ENCODE results near the gene KANSL1L.
"Not testable (repeated sequence)": the region's sequence is repeated elsewhere in the genome, so short reads cannot be mapped to it uniquely, and the experiment has no call there.

The KANSL1L gene

DNA sequence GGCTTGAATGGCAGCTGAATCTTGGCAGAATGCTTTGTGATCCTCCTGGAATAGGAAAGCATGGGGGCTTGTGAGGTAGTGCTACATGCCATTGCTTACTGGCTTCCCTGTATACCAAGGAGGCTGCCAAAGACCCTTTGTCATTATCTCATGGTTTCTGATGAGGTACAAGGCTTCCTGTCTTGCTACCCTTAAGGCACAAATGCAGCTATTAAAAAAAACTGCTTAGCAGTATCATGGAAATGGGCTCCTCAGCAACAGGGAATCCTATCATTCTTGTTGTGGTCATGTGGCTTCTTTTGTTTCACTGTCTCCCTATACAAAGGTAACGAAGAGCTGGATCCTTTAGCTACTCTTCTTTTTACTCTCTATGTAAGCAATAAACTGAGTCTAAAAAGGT lies 6.6 kb upstream of the KANSL1L start:
- no peak for DNase-seq

DNA sequence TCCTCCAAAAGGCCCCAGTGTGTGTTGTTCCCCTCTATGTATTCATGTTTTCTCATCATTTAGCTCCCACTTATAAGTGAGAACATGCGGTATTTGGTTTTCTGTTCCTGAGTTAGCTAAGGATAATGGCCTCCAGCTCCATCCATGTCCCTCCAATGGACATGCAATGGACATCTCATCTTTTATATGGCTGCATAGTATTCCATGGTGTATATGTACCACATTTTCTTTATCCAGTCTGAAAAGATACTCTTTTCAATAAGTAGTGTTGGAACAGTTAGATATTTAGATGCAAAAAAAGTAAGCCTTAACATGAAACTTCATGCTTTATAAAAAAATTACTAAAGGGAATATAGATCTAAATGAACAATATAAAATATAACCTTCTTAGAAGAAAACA lies 5.9 kb upstream of the KANSL1L start:
- DNase-seq = not testable (repeated sequence)

DNA sequence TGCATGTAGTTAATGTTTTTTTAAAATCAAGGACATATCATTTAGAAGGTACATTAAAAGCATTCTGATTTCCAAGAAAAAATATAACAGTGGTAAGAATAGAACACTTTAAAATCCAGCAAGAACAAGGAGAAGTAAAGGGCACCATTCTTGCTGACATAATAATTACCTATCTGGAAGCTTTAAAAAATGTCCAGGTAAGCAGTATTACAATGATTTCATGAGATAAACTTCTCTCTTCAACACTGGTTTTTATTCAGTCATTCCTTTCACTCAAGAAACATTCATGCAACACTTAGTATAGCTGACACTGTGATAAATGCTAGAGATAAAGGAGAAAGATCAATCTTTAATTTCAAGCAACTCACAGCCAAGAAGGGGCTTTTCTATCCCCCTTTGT lies 2.9 kb upstream of the KANSL1L start:
- no peak for DNase-seq

DNA sequence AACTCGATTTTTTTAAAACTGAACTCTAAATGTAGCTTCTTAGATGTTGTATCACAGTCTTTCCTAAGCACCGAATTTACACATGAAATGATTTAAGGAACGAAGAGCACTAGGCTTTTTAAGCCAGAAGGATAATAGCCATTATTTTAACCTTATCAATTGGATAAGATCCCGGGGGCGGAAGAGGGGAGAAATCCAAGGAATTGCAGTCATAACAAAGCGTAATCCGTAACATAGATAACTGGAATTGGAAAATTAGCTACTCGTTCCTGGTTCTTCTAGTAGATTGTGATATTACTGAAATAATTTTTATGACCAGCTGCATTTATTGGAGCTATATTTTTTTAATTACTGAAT lies 988 bp upstream of the KANSL1L start:
- no peak for DNase-seq

DNA sequence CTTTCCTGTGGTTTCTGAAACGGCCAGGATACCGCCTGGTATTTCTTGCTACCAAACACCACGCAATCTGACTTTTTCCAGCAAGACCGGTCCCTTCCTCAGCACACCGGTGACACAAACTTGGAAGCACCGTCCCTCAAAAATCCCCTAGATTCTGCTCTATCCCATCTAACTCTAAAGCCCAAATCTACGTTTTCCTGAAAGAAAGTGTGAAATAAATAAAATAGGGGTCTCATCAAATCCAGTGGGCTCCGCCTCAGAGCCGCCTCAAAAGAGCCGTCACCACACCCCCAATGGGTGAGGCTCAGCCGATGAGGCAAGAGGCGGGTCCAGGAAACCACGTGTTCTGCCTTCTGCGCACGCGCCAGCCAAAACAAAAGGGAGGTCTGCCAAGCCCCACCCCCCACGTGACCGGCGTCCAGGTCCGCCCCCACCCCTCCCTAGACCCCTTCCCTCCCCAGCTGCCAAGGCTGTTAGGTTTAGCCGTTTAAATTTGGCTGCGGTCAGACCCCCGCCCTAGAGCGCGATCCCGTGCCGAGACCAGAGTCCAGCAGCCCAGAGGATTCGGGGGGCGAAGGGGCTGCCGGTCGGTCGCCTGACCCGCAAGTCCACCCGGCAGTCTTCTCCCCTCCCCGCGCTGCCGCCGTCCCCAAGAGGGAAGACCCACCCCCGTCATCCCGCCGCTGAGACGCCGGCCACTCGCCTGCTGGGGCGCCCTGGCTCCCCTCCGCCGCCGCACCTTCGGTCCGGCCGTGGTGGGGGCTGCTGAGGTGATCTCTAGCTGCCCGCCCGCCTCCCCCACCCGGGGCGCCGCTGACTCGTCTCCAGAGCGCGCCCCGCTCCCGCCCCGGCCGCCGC lies 534 bp downstream of the KANSL1L start:
- DNase-seq = peak; percentile 58

DNA sequence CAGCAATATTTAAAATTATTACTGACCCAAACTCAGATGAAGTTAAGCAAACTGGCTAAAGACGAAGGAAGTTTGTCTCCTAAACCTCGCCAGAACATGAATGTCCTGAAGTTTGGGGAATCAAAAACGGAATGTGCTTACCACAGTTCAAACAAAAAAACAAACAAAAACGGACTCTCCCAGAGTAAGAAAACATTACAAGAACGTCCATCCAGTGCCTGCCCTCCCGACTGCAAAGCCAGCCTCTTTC lies 1.1 kb downstream of the KANSL1L start:
- no peak for DNase-seq

DNA sequence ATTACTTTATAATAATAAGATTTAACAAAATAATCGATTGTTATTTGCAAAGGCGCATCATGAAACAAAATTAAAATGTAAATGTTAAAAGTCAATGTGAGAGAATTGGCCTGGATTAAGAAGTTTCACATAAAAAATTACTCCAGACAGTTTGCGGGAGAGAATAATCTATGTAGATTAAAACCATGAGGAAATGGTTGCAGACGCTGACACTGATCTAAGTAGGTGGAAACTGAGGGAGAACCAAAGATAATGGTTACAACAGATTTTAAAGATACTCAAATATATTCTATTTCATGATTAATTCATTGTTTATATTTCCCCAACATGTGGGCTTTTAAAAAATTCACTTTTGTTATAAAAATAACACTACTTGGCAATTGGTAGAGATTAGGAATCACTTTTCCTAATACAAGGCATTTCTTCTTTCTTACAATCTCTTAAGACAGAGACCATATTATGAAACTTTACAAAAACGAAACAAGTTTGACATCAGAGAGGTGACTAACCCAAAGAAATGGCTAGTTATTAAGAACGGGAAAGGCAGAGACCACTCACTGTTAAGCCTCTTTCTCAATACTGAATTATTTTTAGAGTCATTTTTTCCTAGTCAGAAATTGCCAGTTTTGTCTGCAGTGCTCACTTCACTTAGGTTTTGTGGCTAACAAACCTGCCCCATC lies 1.6 kb downstream of the KANSL1L start:
- no peak for DNase-seq

DNA sequence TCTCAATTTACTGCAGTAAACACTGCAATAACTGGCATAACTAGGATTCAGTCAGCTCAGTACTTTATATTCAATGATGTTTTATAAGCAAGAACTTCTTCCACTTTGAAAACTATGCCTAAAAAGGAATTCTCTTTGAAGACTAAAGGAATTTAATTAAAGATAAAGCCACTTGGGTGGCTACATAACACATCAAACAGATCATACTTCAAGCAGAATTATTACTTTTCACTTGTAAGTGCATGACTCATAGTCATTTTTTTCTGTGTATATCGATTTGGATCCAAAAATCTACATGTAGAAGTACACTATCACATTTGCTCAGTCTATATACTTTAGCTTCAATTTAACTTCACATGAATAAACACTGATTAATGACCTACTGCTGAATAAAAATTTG lies 4.0 kb downstream of the KANSL1L start:
- no peak for DNase-seq

DNA sequence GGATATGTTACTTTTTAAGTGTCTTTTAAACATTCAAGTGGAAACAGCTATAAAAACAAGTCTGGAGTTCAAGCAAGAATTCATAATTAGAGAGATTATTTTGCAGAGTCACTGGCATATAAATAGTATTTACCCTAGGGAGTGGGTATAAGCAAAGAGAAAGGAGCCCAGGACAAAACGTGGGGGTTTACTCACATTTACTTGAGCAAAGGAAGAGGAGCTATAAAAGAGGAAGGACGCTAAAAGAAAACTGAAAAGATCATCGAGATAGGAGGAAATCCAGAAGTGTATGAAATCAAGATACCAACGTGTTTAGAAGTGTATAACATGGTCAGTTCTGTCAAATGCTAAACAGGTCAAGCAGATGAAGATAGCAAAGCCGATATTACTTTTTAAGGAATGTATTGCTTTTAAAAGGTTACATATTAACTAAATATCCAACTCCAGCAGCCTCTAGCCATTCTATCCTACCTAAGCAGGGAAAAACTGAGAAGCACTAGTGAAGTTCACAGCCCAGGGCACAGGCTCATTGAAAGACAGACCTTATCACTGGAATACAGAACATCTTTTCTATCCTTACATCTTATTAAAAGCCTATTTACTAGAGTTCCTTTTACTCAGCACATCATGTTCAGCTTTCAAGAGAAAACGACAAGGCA lies 8.6 kb downstream of the KANSL1L start:
- DNase-seq = no peak

DNA sequence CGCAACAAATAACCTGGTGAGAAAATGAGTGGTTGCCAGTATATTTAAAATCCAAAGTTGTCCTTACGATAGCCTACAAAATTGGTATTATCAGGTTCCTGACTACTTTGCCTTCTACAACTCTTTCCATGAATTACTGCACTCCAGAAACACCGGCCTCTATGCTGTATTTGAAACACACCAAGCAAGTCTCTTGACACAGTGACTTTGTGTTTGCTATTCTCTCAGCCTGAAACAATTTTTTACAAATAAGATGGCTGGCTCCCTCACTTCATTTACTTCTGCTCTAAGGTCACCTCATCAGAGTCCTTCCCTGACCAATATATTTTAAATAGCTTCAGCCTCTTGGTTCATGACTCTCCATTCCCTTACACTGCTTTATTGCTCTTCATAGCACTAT lies 12.2 kb downstream of the KANSL1L start:
- no peak for DNase-seq

DNA sequence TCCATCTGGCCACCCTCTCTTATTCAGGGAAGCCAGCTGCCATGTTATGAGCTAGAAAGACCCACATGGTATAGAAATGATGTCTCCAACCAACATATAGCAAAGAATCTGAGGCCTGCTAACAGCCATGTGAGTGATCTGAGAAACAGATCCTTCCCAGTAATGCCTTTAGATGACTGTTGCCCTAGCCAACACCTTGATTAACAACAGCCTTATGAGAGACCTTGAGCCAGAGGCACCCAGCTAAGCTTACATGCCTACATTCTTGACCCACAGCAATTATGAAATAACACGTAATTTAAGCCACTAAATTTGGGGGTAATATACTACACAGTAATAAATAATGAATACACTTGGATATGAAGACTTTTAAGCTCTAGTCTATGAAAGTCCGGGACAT lies 13.0 kb downstream of the KANSL1L start:
- DNase-seq = no peak

DNA sequence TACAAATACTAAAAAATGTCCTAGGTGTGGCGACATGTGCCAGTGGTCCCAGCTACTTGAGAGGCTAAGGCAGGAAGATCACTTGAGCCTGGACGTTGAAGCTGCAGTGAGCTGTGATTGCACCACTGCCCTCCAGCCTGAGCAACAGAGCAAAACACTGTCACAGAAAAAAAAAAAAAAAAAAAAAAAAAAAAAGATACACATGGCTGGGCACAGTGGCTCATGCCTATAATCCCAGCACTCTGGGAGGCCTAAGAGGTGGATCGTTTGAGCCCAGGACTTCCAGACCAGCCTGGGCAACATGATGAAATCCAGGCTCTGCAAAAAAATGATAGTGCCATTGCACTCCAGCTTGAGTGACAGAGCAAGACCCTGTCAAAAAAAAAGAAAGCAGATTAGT lies 13.7 kb downstream of the KANSL1L start:
- no peak for DNase-seq

DNA sequence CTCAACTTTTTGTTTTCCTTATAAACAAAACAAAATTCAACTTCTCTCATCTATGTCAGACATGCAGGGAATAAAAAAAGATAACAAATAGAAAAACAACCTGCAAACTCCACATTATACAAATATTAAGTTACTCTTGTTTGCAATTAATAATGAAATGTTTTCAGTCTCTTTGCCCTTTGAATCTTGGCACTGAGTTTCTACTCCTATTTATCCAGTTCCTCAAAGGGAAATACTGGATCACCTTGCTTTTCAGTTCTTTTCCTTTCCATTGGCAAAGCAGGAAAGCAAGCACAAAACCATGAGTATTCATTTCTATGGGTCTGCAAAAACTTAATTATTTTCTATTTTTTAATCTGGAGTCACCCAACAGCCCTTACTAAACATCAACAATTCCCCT lies 23.6 kb downstream of the KANSL1L start:
- DNase-seq = no peak

DNA sequence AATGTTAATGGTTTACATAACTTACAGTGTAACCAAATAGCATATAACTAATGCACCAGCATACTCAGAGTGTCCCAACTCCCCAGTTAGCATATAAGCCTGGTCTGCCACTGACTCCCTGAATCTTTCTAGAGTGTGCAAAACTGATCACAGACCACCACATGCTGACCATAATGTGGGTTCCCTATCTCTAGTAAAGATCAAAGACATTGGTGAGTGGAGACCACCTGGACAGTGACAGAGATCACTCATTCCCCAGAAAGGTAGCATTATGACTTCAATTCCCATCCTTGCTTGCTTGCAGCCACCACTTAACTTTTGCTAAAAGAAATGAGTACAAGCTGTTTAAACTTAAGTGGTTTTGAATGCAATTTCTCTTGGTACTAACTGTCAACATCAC lies 39.0 kb downstream of the KANSL1L start:
- no peak for DNase-seq

DNA sequence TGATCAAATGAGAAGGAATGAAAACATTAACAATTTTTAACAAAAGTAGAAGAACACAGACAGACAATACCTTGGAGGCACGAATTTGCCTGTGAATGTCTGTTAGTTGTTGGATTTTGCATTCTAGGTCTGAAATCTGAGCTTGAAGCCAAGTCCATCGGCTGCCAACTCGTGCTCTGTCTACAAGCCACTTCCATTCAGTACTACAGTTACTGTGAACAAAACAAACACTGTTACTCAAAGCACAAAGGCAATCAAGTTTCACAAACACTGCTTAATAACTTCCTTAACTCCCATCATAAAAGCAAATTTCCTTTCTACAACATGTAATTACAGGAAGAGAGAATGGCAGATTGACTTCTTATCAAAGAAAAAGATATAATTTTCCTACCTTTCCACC lies 42.2 kb downstream of the KANSL1L start:
- DNase-seq = no peak

DNA sequence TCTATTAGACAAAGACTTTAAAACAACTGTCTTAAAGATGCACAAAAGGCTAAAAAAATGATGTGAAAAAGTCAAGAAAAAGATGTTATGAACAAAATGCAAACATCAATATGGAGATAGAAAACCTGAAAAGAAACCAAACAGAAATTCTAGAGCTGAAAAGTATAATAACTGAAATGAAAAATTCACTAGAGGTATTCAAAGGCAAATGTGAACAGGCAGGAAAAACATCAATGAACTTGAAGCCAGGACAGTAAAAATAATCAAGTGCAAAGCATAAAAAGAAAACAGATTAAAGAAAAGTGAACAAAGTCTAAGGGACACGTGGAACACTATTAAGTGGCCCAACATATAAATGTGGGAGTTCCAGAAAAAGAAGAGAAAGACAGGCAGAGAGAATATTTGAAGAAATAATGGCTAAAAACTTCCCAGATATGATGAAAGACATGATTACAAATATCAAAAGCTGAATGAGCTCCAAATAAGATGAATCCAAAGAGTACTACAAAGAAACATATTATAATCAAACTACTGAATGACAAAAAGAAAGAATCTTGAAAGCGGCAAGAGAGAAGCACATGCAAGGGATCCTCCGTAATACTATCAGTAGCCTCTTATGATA lies 57.5 kb downstream of the KANSL1L start:
- no peak for DNase-seq

DNA sequence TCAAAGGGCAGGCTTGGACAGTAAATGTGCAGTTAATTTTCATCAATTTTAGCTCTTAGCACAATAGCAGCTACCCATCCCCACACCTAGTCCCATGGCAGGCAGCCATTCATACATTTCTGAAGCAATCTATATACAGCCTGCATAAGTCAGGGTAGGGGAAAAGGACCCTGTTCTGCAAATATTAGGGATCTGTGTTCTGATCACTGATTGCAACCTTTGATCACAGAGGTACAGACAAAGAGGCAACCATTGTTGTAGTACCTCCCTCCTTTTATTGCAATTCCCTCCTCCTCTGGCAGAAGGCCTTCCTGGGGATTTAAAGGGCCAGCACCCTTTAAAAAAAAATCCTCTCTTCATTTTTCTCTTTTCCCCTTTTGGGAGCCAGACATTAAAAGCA lies 58.3 kb downstream of the KANSL1L start:
- no peak for DNase-seq

DNA sequence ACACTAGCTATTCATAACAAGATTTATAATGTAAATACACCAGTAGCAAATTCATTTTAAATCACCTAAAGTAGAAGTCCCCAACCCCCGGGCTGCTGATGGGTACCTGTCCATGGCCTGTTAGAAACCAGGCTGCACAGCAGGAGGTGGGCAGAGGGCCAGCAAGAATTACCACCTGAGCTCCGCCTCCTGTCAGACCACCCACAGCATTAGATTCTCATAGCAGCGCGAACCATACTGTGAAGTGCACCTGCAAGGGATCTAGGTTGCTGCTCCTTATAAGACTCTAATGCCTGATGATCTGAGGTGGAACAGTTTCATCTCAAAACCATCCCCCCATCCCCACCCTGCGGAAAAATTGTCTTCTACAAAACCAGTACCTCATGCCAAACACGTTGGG lies 71.3 kb downstream of the KANSL1L start:
- DNase-seq = no peak

DNA sequence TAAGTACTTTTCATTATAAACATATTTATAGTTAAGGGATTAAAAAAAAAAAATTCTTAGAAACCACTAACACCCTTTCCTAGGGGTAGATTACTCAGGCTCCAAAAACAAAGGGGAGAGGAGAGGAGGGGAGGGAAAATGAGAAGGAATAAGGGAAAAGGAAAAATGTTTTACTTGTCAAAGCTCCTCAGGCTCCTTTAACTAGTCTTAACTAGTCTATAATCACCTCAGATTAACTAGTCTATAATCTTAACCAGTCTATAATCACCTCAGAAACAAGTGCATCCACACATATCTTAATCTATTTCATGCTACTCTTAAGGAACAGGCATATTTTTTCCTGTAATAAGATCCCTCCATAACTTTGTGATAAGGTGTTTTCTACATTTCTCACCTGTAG lies 76.4 kb downstream of the KANSL1L start:
- DNase-seq = no peak

DNA sequence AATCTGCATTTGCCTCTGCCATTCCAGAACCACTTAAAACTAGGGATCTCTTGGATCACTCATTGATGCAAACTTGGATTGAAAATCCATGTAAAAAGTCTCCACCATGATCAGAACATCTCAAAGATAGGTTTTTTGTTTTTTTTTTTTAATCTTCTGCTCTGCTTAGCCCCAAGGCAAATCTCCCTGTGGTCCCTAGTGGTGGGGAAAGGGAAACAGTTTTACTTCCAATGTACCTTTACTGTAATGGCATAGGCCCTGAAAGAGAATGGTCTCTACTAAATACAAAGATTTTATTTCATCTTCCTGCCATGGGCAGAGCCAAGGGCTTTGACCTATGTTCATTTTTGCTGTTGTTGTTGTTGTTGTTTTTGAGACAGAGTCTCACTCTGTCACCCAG lies 78.4 kb downstream of the KANSL1L start:
- DNase-seq = no peak

DNA sequence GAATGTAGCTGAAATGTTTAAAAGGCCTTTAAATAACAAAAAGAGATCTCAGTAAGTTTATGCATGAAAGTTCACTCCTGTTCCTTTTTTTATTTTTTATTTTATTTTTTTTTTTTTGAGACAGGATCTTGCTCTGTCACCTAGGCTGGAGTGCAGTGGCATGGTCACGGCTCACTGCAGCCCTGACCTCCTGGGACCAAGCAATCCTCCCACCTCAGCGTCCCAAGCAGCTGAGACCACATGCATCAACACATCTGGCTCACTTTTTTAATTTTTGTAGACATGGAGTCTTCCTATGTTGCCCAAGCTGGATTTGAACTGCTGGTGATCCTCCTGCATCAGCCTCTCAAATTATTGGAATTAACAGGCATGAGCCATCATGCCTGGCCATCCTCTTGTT lies 84.3 kb downstream of the KANSL1L start:
- no peak for DNase-seq

DNA sequence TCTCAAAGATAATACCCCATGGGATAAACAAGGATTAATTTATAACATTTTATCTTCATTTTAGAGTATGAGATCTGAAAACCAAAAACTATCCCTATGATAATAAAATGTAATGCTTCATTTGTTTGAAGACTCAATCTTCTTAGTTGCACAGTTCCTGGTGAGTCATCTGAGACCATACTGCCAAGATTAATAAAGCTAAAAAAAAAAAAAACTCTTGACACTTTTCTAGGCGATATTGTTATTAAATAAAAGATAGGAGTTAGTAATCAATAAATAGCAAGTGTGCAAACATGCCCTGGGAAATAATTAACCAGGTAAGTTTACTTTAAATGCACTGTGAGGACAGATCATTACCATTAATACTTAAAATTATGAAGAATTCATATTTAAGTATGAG lies 84.9 kb downstream of the KANSL1L start:
- no peak for DNase-seq

DNA sequence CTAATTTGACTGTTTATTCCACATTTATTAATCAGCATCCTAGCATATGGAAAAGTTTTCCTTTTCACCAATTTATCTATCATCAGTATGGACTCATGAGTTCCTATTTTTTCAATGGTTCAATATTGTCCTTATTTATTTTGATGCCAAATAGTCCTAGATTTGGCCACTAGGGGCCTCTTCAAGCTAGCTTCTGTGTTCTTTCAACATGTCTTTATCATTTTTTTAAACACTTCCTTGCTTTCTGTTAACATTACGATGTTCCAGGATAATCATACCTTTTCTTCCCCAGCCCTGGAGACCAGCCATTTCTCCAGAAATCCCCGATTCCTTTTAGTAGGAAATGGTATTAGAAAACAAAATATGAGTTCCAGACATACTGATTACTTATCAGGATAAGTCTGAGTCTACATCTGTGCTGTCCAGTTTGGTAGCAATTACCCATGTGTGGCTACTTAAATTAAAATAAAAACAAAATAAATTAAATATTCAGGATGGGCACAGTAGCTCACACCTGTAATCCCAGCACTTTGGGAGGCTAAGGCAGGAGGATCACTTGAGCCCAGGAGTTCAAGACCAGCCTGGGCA lies 98.2 kb downstream of the KANSL1L start:
- DNase-seq = no peak

DNA sequence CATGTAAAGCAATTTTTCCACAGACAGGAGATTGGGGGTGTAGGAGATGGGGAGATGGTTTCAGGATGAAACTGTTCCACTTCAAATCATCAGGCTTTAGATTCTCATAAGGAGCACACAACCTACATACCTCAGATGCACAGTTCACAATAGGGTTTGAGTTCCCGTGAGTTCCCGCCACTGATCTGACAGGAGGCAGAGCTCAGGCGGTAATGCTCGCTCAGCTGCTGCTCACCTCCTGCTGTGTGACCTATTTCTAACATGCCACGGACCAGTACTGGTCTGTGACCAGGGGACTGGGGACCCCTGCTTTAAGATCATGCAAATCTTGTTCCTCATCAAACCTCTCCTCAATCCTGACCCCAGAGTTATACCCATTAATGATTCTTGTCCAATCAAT lies 98.7 kb downstream of the KANSL1L start:
- no peak for DNase-seq

All from 8988T (cell line).